ENCODE data around the gene INPP5A. TPM values are rescaled to one million over a fixed set of nuclear protein-coding genes. Genes with fewer than 3 reads are reported as not detected.

The INPP5A gene
- total RNA-seq, 1 experiment from 2014 or later: 12.3 TPM

- Histone ChIP-seq H3K4me2 (ENCODE audit: low read length) (no peak overlapping the region), H3K36me3 (ENCODE audit: control insufficient read depth in 1 of 2, insufficient read depth in 2 of 2, low read length in 2 of 2) (no peaks in the 10 kb centered on the region), H2AFZ (ENCODE audit: low read depth, low read length, poor library complexity, severe bottlenecking) (no peak overlapping the region), H3K4me3 (replicated peaks in 1 of 2; ENCODE audit: low read depth in 1 of 2, low read length in 2 of 2) (no peak overlapping the region), H4K20me1 (ENCODE audit: insufficient read depth) (no peaks in the 10 kb centered on the region), H3K27me3 (ENCODE audit: insufficient read depth, low read length) (no peaks in the 10 kb centered on the region), H3K79me2 (ENCODE audit: insufficient read depth, low read length) (no peaks in the 10 kb centered on the region), H3K9me2 (ENCODE audit: insufficient read depth) (no peaks in the 10 kb centered on the region), H3K4me1 (ENCODE audit: control insufficient read depth in 1 of 2, insufficient read depth in 2 of 2, low read length in 2 of 2) (no peaks in the 10 kb centered on the region), H3K9me3 (ENCODE audit: control insufficient read depth in 1 of 2, insufficient read depth in 1 of 2, low read depth in 1 of 2, low read length in 2 of 2) (no peaks in the 10 kb centered on the region), H3K9ac (ENCODE audit: low read length) (no peak overlapping the region), H3K27ac (ENCODE audit: low read depth, low read length) (no peak overlapping the region)
- CTCF ChIA-PET: no interaction called here
- POLR2A ChIA-PET: no interaction called here
- no TSS peak for BruUV-seq (replicated peaks)
- RAD21 ChIA-PET (ENCODE audit: low non-redundant PET in 1 of 2, low total read pairs in 2 of 2, uncharacterized antibody in 2 of 2, unreplicated experiment in 2 of 2): no interaction called here
- DNase-seq (ENCODE audit: low read depth, low spot score): no peak
- ATAC-seq: no peak
- TF ChIP-seq ATF3 (IDR thresholded peaks at IDR 0.05) (no peak), JUND (IDR thresholded peaks at IDR 0.05) (no peak), ZFX (IDR thresholded peaks at IDR 0.05) (no peak), MAX (IDR thresholded peaks at IDR 0.05) (no peak), POLR2AphosphoS5 (IDR thresholded peaks at IDR 0.05; ENCODE audit: low read depth, low read length) (no peak), RAD21 (IDR thresholded peaks at IDR 0.05; ENCODE audit: low read depth) (no peak), CBX3 (IDR thresholded peaks at IDR 0.05; ENCODE audit: low read depth) (no peak), REST (IDR thresholded peaks at IDR 0.05; ENCODE audit: low read depth) (no peak), ZBTB33 (IDR thresholded peaks at IDR 0.05; ENCODE audit: extremely low read depth, insufficient replicate concordance, low read length) (no peak), ZNF274 (IDR thresholded peaks at IDR 0.05; ENCODE audit: low read depth, low read length) (no peak), ELF1 (IDR thresholded peaks at IDR 0.05; ENCODE audit: borderline replicate concordance, low read depth) (no peak), TCF7L2 (IDR thresholded peaks at IDR 0.05; ENCODE audit: borderline replicate concordance, extremely low read depth, insufficient read depth, insufficient read length) (no peak), EZH2 (IDR thresholded peaks at IDR 0.05) (no peak), EGR1 (IDR thresholded peaks at IDR 0.05; ENCODE audit: low read depth) (no peak), SP1 (IDR thresholded peaks at IDR 0.05; ENCODE audit: low read depth) (no peak), SIN3A (IDR thresholded peaks at IDR 0.05; ENCODE audit: low read depth) (no peak), EZH2phosphoT487 (IDR thresholded peaks at IDR 0.05; ENCODE audit: borderline replicate concordance) (no peak), SRF (IDR thresholded peaks at IDR 0.05; ENCODE audit: low read depth) (no peak), POLR2A (IDR thresholded peaks at IDR 0.05; ENCODE audit: borderline replicate concordance, extremely low read depth, insufficient read depth, insufficient read length) (no peak), FOSL1 (IDR thresholded peaks at IDR 0.05; ENCODE audit: low read depth) (no peak)
- intact Hi-C loops (cut with micrococcal nuclease): no loop called here
These were observed 185.9 kb downstream of the INPP5A start for GRCh38 chr10:132723330-132723970.
